GM13977 (cell line): ENCODE data around the gene SLC47A1.

Experiments used
- DNase-seq: peaks from one replicate; pipeline ENCODE4 v3.0.0; 2012; ENCODE audit warnings: low spot score
- in situ Hi-C: fragments of 300-500 bp; cut with MboI; formaldehyde crosslinking; loops from one replicate; pipeline ENCODE4 v1.12.0; 2022; ENCODE audit warnings: low sequenced_read_pairs, low pct_unique_long_range_greater_than_20kb, mixed read lengths, inconsistent platforms; ENCODE audit not compliant: unreplicated experiment
- TF ChIP-seq, protein P1 (sequence below): IDR thresholded peaks from 2 replicates; pipeline ENCODE4 v1.5.1; 2012; ENCODE audit warnings: mild to moderate bottlenecking, control low read depth; ENCODE audit not compliant: insufficient read depth; ENCODE audit errors: extremely low read depth, missing control alignments

The SLC47A1 gene

DNA sequence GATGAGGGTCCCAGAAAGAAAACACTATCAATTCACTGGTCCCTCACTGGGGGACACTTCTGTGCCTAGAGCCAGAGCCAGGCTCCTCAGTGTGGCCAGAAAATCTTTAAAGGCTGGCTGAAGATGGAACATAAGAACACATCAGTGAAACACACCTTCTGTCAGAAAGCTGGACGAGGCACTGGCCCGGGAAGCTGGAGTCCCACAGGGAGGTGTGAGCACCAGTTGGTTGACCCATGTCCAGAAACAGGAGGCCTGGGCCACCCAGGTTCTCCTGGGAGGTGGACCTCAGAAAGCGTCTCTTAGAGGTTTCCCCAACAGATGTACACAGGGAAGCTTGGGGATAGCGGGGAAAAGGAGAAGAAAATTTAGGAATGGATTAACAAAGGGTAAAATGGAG, 58.7 kb downstream of the SLC47A1 start:
- in situ Hi-C loops: no loop called here
- DNase-seq: no peak
- TF ChIP-seq, protein P1, sequence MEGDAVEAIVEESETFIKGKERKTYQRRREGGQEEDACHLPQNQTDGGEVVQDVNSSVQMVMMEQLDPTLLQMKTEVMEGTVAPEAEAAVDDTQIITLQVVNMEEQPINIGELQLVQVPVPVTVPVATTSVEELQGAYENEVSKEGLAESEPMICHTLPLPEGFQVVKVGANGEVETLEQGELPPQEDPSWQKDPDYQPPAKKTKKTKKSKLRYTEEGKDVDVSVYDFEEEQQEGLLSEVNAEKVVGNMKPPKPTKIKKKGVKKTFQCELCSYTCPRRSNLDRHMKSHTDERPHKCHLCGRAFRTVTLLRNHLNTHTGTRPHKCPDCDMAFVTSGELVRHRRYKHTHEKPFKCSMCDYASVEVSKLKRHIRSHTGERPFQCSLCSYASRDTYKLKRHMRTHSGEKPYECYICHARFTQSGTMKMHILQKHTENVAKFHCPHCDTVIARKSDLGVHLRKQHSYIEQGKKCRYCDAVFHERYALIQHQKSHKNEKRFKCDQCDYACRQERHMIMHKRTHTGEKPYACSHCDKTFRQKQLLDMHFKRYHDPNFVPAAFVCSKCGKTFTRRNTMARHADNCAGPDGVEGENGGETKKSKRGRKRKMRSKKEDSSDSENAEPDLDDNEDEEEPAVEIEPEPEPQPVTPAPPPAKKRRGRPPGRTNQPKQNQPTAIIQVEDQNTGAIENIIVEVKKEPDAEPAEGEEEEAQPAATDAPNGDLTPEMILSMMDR: no peak

DNA sequence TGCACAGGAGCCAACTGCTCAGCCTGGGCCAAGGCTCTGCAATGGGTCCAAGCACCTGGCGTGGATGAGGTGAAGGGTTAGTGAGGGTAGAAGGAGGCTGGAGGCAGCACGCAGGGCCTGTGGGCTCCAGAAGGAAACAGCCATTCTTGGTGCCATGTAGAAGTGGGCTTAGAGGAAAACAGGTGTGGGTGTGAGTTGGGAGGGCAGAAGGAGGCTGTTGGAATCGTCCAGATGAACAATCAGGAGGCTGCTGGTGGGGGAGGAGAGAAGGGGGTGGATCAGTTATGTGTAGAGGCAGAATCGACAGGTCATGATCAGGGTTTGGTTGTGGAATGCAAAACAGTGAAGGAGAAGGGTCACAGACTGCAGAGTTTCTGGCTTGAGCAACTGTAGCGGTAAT, 63.2 kb downstream of the SLC47A1 start:
- DNase-seq: no peak
- in situ Hi-C loops: no loop called here
- TF ChIP-seq, protein P1: no peak

DNA sequence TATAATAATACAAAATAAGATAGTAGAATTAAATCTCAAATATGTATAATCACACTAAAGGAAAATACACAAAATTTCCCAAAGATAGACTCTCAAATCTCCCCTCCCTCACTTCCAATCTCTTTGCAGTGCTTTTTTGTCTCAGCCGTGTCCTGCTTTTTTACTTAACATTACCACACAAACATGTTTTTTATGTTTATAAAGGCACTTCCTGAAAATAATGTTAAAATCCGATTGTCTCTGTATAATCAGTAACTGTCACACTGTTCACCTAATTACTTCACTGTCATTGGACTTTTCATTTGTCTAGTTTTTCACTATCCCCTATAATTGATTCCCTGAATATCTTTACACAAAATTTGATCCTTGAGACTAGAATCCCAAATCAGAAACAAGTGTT, 76.7 kb downstream of the SLC47A1 start:
- TF ChIP-seq, protein P1: no peak
- in situ Hi-C loops: loop anchor here (25.0 kb wide), 1 partner anchor 102 kb away; the partner anchor contains the start of gene SLC47A2
- no peak for DNase-seq

GRCh38 chr17:19610879-19611278, 77.2 kb downstream of the SLC47A1 start:
- no peak for DNase-seq
- TF ChIP-seq, protein P1: no peak
- in situ Hi-C loops: loop anchor here (25.0 kb wide), 1 partner anchor 101 kb away; the partner anchor contains the start of gene SLC47A2

DNA sequence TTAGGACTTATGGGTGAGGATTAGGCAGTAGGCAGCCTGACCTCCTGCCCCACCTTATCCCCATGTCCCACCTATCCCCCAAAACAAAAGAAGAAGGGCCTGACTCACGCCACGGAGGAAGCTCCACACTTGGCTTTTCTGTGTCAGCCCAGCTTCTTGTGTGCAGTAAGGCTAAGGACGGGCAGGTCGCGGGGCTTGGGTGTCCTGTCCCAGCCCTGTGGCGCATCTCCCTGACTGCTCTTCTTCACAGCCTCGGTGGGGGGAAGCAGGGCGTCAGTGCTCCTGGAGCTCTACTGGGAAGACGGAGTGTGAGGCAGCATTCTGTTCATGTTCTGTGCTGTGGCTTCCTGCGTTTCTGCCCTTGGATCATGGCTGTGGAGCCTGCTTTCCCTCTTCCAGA, 80.3 kb downstream of the SLC47A1 start:
- in situ Hi-C loops: loop anchor here (25.0 kb wide), 1 partner anchor 98 kb away; the partner anchor contains the start of gene SLC47A2
- TF ChIP-seq, protein P1: no peak

DNA sequence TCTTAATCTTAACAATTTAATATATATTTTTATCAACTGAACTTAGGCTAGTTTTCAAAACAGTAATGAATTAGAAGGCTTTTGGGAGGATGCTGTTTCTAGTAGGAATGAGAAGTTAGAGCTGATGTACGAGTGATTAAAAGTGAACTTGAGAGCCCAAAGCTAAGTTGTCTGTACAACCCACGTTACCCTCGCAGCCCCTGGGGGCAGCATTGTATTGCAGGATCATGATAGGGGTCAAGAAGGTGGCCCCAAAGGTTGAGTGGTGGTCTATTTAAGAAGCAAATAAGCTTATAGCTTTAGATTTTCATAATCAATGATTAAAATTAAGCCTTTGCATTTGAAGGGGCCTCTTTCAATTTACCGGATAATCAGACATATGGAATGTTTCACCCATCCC, 81.2 kb downstream of the SLC47A1 start:
- in situ Hi-C loops: loop anchor here (25.0 kb wide), 1 partner anchor 97 kb away; the partner anchor contains the start of gene SLC47A2
- no peak for DNase-seq
- TF ChIP-seq, protein P1: no peak

More for the DNA sequence above, 80.3 kb downstream of the SLC47A1 start:
- DNase-seq: no peak
